ENCODE measurements around the gene RASA3. TPM values are rescaled to one million over a fixed set of nuclear protein-coding genes. Genes with fewer than 3 reads are reported as not detected.

RASA3 gene
- total RNA-seq, 1 experiment from 2014 or later = 9.1 TPM

DNA sequence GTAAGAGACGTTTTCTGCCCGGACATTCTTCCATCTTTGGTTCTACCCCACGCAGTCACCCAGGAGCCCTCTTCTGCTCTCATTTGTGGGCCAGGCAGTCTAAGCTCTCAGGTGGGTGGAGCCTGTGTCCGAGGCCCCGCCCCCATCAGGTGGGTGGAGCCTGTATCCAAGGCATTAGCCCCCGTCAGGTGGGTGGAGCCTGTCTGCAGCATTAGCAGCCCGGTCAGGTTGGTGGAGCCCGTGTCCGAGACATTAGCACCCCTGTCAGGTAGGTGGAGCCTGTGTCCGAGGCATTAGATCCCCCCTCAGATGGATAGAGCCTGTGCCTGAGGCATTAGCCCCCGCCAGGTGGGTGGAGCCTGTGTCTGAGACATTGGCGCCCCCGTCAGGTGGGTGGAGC is 113.1 kb downstream of the RASA3 start:
- Mint-ChIP-seq H3K27ac (ENCODE audit: low read depth, unreplicated experiment) (no peak overlapping the region), H3K4me1 (ENCODE audit: insufficient read depth, unreplicated experiment) (peaks cover 13% of the 10 kb centered on the region), H3K4me3 (ENCODE audit: unreplicated experiment) (no peak overlapping the region), H3K27me3 (ENCODE audit: insufficient read depth, unreplicated experiment) (no peaks in the 10 kb centered on the region), H3K36me3 (ENCODE audit: insufficient read depth, unreplicated experiment) (peaks cover 34% of the 10 kb centered on the region), H3K9me3 (ENCODE audit: unreplicated experiment) (no peaks in the 10 kb centered on the region)
- no TSS peak for BruUV-seq (replicated peaks)
- TF ChIP-seq, protein P1, sequence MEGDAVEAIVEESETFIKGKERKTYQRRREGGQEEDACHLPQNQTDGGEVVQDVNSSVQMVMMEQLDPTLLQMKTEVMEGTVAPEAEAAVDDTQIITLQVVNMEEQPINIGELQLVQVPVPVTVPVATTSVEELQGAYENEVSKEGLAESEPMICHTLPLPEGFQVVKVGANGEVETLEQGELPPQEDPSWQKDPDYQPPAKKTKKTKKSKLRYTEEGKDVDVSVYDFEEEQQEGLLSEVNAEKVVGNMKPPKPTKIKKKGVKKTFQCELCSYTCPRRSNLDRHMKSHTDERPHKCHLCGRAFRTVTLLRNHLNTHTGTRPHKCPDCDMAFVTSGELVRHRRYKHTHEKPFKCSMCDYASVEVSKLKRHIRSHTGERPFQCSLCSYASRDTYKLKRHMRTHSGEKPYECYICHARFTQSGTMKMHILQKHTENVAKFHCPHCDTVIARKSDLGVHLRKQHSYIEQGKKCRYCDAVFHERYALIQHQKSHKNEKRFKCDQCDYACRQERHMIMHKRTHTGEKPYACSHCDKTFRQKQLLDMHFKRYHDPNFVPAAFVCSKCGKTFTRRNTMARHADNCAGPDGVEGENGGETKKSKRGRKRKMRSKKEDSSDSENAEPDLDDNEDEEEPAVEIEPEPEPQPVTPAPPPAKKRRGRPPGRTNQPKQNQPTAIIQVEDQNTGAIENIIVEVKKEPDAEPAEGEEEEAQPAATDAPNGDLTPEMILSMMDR (IDR thresholded peaks at IDR 0.05; ENCODE audit: unreplicated experiment) = no peak
- CTCF ChIA-PET = no interaction called here
- no peak for DNase-seq (ENCODE audit: unreplicated experiment)
- POLR2A ChIA-PET = no interaction called here
- intact Hi-C loops (cut with micrococcal nuclease) = no loop called here

DNA sequence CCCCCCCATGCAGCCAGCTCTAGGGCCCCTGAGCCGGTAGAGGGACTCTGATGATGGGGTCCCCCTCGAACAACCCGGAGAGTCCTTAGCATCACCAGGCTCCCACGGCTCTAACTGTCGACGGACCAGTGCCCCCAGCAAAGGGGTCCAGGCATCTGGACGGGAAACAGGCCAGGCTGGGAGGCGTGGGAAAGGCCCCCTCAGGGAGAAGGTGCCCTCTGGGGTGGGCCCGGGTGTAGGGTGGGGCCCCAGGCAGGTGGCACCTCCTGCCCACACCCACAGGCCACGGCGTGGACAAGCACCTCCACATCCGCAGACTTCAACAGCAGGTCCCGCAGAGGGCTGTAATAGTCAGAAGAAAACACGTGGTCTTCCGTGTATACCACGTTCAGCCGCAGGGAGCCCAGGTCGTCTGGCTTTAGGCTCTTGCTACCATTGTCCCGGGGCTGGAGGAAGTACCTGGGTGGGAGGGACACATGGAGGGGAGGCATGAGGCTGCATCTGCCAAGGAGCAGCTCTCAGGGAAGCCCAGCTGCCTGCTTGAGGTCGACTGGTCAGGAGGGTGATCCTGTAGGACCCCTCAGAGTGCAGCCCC is 113.9 kb downstream of the RASA3 start:
- TF ChIP-seq, protein P1 (IDR thresholded peaks at IDR 0.05; ENCODE audit: unreplicated experiment) = no peak
- Mint-ChIP-seq H3K36me3 (ENCODE audit: insufficient read depth, unreplicated experiment) (peaks cover 28% of the 10 kb centered on the region), H3K27me3 (ENCODE audit: insufficient read depth, unreplicated experiment) (no peaks in the 10 kb centered on the region), H3K4me1 (ENCODE audit: insufficient read depth, unreplicated experiment) (peaks cover 13% of the 10 kb centered on the region), H3K4me3 (ENCODE audit: unreplicated experiment) (no peak overlapping the region), H3K27ac (ENCODE audit: low read depth, unreplicated experiment) (no peak overlapping the region), H3K9me3 (ENCODE audit: unreplicated experiment) (no peaks in the 10 kb centered on the region)
- ChIA-PET POLR2A (interaction anchor here (0.8 kb wide), 1 partner anchor 48 kb away, joined by 5 read pairs; no protein-coding TSS in a partner anchor), CTCF (no interaction called here)
- BruUV-seq (replicated peaks) = no TSS peak
- intact Hi-C loops (cut with micrococcal nuclease) = no loop called here
- no peak for DNase-seq (ENCODE audit: unreplicated experiment)

DNA sequence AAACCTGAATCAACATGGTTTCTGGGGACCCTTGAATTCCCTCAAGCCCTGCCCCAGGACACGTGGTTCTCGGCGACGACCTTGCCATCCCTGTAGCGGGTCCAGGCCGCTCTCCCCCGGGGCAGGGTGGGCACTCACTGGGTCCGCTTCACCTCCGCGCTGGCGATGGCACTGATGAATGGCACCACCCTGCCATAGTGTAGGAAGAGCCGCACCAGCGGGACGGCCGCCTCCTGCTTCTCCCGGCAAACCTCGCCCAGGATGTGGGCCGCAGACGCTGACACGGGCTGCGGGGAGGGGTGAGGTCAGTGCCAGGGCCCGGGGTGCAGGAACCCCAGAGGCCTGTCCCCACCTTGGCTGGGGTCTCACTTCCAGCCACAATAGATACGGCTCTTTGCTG is 114.5 kb downstream of the RASA3 start:
- Mint-ChIP-seq H3K27ac (ENCODE audit: low read depth, unreplicated experiment) (no peak overlapping the region), H3K9me3 (ENCODE audit: unreplicated experiment) (no peaks in the 10 kb centered on the region), H3K27me3 (ENCODE audit: insufficient read depth, unreplicated experiment) (no peaks in the 10 kb centered on the region), H3K36me3 (ENCODE audit: insufficient read depth, unreplicated experiment) (peaks cover 28% of the 10 kb centered on the region), H3K4me3 (ENCODE audit: unreplicated experiment) (no peak overlapping the region), H3K4me1 (ENCODE audit: insufficient read depth, unreplicated experiment) (peaks cover 13% of the 10 kb centered on the region)
- ChIA-PET CTCF (no interaction called here), POLR2A (interaction anchor here (0.8 kb wide), 1 partner anchor 48 kb away, joined by 5 read pairs; no protein-coding TSS in a partner anchor)
- no TSS peak for BruUV-seq (replicated peaks)
- intact Hi-C loops (cut with micrococcal nuclease) = no loop called here
- TF ChIP-seq, protein P1 (IDR thresholded peaks at IDR 0.05; ENCODE audit: unreplicated experiment) = no peak
- DNase-seq (ENCODE audit: unreplicated experiment) = no peak

DNA sequence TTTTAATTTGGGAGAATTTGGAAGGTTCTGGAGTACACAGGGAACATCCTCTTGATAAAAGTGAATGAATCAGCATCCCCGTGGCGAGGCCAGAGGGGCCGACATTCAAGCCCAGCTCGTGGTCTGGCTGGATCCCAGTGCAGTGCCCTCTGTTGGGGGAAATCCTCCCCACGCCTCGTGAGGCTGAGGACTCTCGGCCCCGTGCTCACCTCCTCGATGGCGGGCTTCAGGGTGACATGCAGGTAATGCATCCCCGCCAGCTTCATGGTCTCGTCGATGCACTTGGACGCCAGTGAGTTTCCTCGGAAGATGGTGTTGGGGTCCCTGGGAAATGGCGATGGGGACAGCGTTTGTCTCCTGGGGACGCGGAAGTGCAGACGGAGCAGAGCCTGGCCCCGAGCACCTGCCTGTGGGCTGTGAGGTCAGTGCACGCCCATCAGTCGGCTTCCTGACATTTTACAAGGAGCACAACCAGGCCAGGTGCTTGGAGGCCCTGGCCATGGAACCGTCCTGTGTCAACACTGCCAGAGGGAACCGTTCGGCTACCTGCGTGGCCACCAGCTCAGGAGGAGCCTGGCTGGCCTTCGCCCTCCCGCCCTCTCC is 115.3 kb downstream of the RASA3 start:
- DNase-seq (ENCODE audit: unreplicated experiment) = peak; percentile 20
- intact Hi-C loops (cut with micrococcal nuclease) = no loop called here
- peaks cover 13% of the 10 kb centered on the region for H3K4me1 Mint-ChIP-seq (ENCODE audit: insufficient read depth, unreplicated experiment)
- no TSS peak for BruUV-seq (replicated peaks)
- ChIA-PET POLR2A (interaction anchor here (0.7 to 2.4 kb wide), 3 partner anchors 46 to 48 kb away, joined by 7 to 33 read pairs (median 22); no protein-coding TSS in a partner anchor), CTCF (interaction anchor here (0.7 kb wide), 1 partner anchor 44 kb away, joined by 3 read pairs; no protein-coding TSS in a partner anchor)
- H3K4me3 Mint-ChIP-seq (ENCODE audit: unreplicated experiment) = no peak overlapping the region
- no peaks in the 10 kb centered on the region for H3K9me3 Mint-ChIP-seq (ENCODE audit: unreplicated experiment)
- TF ChIP-seq, protein P1 (IDR thresholded peaks at IDR 0.05; ENCODE audit: unreplicated experiment) = no peak
- peaks cover 28% of the 10 kb centered on the region for H3K36me3 Mint-ChIP-seq (ENCODE audit: insufficient read depth, unreplicated experiment)
- no peak overlapping the region for H3K27ac Mint-ChIP-seq (ENCODE audit: low read depth, unreplicated experiment)
- no peaks in the 10 kb centered on the region for H3K27me3 Mint-ChIP-seq (ENCODE audit: insufficient read depth, unreplicated experiment)

All from MCF 10A (cell line).